GM15510 (cell line): Measurements from ENCODE around the gene LGMN.

Experiments
- POLR2A ChIP-seq: IDR thresholded peaks from 3 replicates; pipeline ENCODE4 v1.6.1; 2011; ENCODE audit warnings: borderline replicate concordance; ENCODE audit not compliant: insufficient read length; ENCODE audit errors: extremely low read depth

Gene LGMN

GRCh38 chr14:92692822-92693226 lies 55.6 kb downstream of the LGMN start:
- TF ChIP-seq POLR2A = no peak

GRCh38 chr14:92690171-92691011 lies 58.0 kb downstream of the LGMN start:
- TF ChIP-seq POLR2A = no peak

- no peak for TF ChIP-seq POLR2A
These were observed 59.7 kb downstream of the LGMN start for GRCh38 chr14:92688434-92689375.

- TF ChIP-seq POLR2A = no peak
These were observed 60.6 kb downstream of the LGMN start for GRCh38 chr14:92687681-92688433.

- TF ChIP-seq POLR2A = no peak
These were observed 61.5 kb downstream of the LGMN start for GRCh38 chr14:92686900-92687427.

GRCh38 chr14:92686411-92686899 lies 62.0 kb downstream of the LGMN start:
- no peak for TF ChIP-seq POLR2A

GRCh38 chr14:92685784-92686355 lies 62.6 kb downstream of the LGMN start:
- no peak for TF ChIP-seq POLR2A

GRCh38 chr14:92684801-92685560 lies 63.4 kb downstream of the LGMN start:
- TF ChIP-seq POLR2A = no peak

GRCh38 chr14:92683041-92683440 lies 65.4 kb downstream of the LGMN start:
- no peak for TF ChIP-seq POLR2A

- TF ChIP-seq POLR2A = no peak
These were observed 67.4 kb downstream of the LGMN start for GRCh38 chr14:92680781-92681650.

GRCh38 chr14:92679246-92679645 lies 69.2 kb downstream of the LGMN start:
- TF ChIP-seq POLR2A = no peak

- no peak for TF ChIP-seq POLR2A
These were observed 69.7 kb downstream of the LGMN start for GRCh38 chr14:92678766-92679165.
